Fibroblast of lung (primary cell): Measurements from ENCODE around the gene PYCARD. TPM values are rescaled to one million over a fixed set of nuclear protein-coding genes. Genes with fewer than 3 reads are reported as not detected.

ENCODE experiments used
- DNase-seq, 2 donors: peaks; one replicate each; pipeline versions ENCODE4 v3.0.0 to v3.0.0-alpha.2; 2010; ENCODE audit warnings: low read depth in 2 of 2
- H2AFZ ChIP-seq: 2 replicates; pipeline ENCODE4 v1.5.1; 2012; ENCODE audit warnings: low read length, control low read depth, inconsistent platforms
- H3K27ac ChIP-seq: 2 replicates; pipeline ENCODE4 v1.5.1; 2011; ENCODE audit warnings: low read length, control low read depth; ENCODE audit not compliant: insufficient read depth
- H3K27me3 ChIP-seq: 2 replicates; pipeline ENCODE4 v1.5.1; 2011; ENCODE audit warnings: mild to moderate bottlenecking, low read length; ENCODE audit not compliant: control insufficient read depth, insufficient read depth
- H3K36me3 ChIP-seq: 2 replicates; pipeline ENCODE4 v1.5.1; 2011; ENCODE audit warnings: low read length; ENCODE audit not compliant: control insufficient read depth, insufficient read depth
- H3K4me1 ChIP-seq: 2 replicates; pipeline ENCODE4 v1.5.1; 2011; ENCODE audit warnings: low read length; ENCODE audit not compliant: control insufficient read depth, insufficient read depth; ENCODE audit errors: extremely low read depth
- H3K4me2 ChIP-seq: 2 replicates; pipeline ENCODE4 v1.5.1; 2011; ENCODE audit warnings: low read length, control low read depth; ENCODE audit not compliant: insufficient read depth; ENCODE audit errors: extremely low read depth
- H3K4me3 ChIP-seq, 4 experiments: fragments of 200-600 bp in 1 of 4; sonication (generic) in 1 of 4; replicated peaks in 1 of 4; 2 replicates each; pipeline ENCODE4 v1.5.1; 2011 to 2016; ENCODE audit warnings: low read length in 4 of 4, low read depth in 3 of 4, mild to moderate bottlenecking in 3 of 4, control low read depth in 2 of 4, inconsistent platforms in 1 of 4, mixed read lengths in 1 of 4; ENCODE audit not compliant: insufficient read depth in 1 of 4; ENCODE audit errors: control extremely low read depth in 1 of 4
- H3K79me2 ChIP-seq: 2 replicates; pipeline ENCODE4 v1.5.1; 2012; ENCODE audit warnings: mild to moderate bottlenecking, low read length, inconsistent platforms; ENCODE audit not compliant: control insufficient read depth, insufficient read depth
- H3K9ac ChIP-seq: 2 replicates; pipeline ENCODE4 v1.5.1; 2011; ENCODE audit warnings: mild to moderate bottlenecking, low read length, control low read depth; ENCODE audit not compliant: insufficient read depth
- H3K9me3 ChIP-seq: 2 replicates; pipeline ENCODE4 v1.5.1; 2012; ENCODE audit warnings: low read depth, low read length; ENCODE audit not compliant: control insufficient read depth, insufficient read depth
- H4K20me1 ChIP-seq: 2 replicates; pipeline ENCODE4 v1.5.1; 2011; ENCODE audit warnings: low read length; ENCODE audit not compliant: control insufficient read depth, insufficient read depth; ENCODE audit errors: extremely low read depth
- EZH2 ChIP-seq: IDR thresholded peaks from 2 replicates; pipeline ENCODE4 v1.5.1; 2012; ENCODE audit warnings: low read length, control low read depth, mild to moderate bottlenecking; ENCODE audit errors: missing control alignments
- polyA plus RNA-seq, 2 donors: library from polyadenylated mRNA; depleted of rRNA in 1 of 2; stranded (reverse) in 1 of 2; unstranded in 1 of 2; fragments of >200 nt; gene quantifications; 2 replicates each; pipeline ENCODE4 v1.2.1, GENCODE V29; 2011 to 2012; ENCODE audit warnings: missing spikeins in 1 of 2
- total RNA-seq: library from RNA; depleted of rRNA; stranded (reverse); fragments of >200 nt; gene quantifications from 2 replicates; pipeline ENCODE4 v1.2.1, GENCODE V29; 2014
- TF ChIP-seq, protein P1 (sequence below), 2 donors: IDR thresholded peaks in 1 of 2; conservative IDR thresholded peaks in 1 of 2; 1 replicate in 1 of 2; 2 replicates in 1 of 2; pipeline ENCODE4 v1.5.1; 2011 to 2012; ENCODE audit warnings: low read length in 2 of 2, control low read depth in 1 of 2, inconsistent platforms in 1 of 2, low read depth in 1 of 2, mild to moderate bottlenecking in 1 of 2

The PYCARD gene
- total and polyA plus RNA-seq, 2 donors (not counting 1 experiment from before 2014, with no cell fraction given): 18.4 to 103 TPM

DNA sequence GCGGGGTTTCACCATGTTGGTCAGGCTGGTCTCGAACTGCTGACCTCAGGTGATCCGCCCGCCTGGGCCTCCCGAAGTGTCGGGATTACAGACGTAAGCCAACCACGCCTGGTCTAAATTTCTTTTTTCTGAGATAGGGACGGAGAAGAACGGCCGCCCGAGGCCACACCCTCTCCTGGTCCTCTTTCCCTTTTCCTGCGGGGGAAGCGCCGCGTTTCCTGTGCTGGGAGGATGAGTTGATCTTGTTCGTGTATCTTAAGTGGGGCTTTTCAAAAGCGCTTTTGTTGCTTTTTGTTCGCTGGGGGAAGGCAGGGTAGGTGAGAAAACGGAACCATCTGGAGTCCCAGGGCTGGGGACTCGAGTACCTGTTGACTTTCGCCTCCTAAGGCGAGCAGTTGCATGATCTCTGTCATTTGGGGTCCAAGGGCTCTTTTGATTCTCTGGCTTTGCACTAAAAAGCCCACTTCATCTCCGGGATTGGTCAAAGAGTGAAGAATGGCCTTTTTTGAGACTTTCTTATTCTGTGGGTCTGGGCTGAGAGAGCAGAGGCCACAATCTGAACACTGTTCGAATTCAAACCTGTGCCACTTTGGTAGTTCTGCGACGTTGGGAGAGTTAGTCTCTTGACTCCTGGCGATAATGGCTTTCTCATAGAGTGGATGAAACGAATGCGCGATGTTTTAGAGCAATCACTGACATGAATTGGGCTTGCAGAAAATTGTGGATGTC, 21.3 kb downstream of the PYCARD start:
- Histone ChIP-seq H3K4me2 (peak overlapping the region; percentile 87), H4K20me1 (peaks cover 6% of the 10 kb centered on the region), H3K9me3 (no peaks in the 10 kb centered on the region), H2AFZ (no peak overlapping the region), H3K79me2 (peaks cover 61% of the 10 kb centered on the region), H3K9ac (peak overlapping the region; percentile 98), H3K27ac (peak overlapping the region; percentile 99), H3K27me3 (no peaks in the 10 kb centered on the region), H3K4me1 (peaks cover 10% of the 10 kb centered on the region), H3K36me3 (peaks cover 25% of the 10 kb centered on the region), H3K4me3 (peak overlapping the region; percentile 75 to 99 (median 95))
- DNase-seq: peak; percentile 29 to 37
- TF ChIP-seq EZH2: no peak
- TF ChIP-seq, protein P1, sequence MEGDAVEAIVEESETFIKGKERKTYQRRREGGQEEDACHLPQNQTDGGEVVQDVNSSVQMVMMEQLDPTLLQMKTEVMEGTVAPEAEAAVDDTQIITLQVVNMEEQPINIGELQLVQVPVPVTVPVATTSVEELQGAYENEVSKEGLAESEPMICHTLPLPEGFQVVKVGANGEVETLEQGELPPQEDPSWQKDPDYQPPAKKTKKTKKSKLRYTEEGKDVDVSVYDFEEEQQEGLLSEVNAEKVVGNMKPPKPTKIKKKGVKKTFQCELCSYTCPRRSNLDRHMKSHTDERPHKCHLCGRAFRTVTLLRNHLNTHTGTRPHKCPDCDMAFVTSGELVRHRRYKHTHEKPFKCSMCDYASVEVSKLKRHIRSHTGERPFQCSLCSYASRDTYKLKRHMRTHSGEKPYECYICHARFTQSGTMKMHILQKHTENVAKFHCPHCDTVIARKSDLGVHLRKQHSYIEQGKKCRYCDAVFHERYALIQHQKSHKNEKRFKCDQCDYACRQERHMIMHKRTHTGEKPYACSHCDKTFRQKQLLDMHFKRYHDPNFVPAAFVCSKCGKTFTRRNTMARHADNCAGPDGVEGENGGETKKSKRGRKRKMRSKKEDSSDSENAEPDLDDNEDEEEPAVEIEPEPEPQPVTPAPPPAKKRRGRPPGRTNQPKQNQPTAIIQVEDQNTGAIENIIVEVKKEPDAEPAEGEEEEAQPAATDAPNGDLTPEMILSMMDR (conservative IDR thresholded peaks at IDR 0.05 in 1 of 2, IDR thresholded peaks at IDR 0.05 in 1 of 2; ENCODE audit: low read depth in 1 of 2, low read length in 2 of 2): no peak

GRCh38 chr16:31179747-31180459, 22.7 kb downstream of the PYCARD start, which contains the start of gene FUS:
FUS (plus strand) TSS chr16:31180139; CDS start chr16:31180215, 76 bp downstream.
- Histone ChIP-seq H3K27me3 (no peaks in the 10 kb centered on the region), H4K20me1 (peaks cover 6% of the 10 kb centered on the region), H3K4me1 (peaks cover 7% of the 10 kb centered on the region), H2AFZ (peak within 1 kb of the TSS; percentile 99), H3K9me3 (no peaks in the 10 kb centered on the region), H3K36me3 (peaks cover 13% of the 10 kb centered on the region), H3K4me3 (peak within 1 kb of the TSS; percentile 75 to 99 (median 95)), H3K4me2 (peak within 1 kb of the TSS; percentile 92), H3K27ac (peak within 1 kb of the TSS; percentile 99), H3K9ac (peak within 1 kb of the TSS; percentile 98), H3K79me2 (peaks cover 48% of the 10 kb centered on the region)
- TF ChIP-seq, protein P1 (conservative IDR thresholded peaks at IDR 0.05 in 1 of 2, IDR thresholded peaks at IDR 0.05 in 1 of 2; ENCODE audit: low read depth in 1 of 2, low read length in 2 of 2): no peak
- no peak for TF ChIP-seq EZH2
- DNase-seq: peak; percentile 72 to 91

DNA sequence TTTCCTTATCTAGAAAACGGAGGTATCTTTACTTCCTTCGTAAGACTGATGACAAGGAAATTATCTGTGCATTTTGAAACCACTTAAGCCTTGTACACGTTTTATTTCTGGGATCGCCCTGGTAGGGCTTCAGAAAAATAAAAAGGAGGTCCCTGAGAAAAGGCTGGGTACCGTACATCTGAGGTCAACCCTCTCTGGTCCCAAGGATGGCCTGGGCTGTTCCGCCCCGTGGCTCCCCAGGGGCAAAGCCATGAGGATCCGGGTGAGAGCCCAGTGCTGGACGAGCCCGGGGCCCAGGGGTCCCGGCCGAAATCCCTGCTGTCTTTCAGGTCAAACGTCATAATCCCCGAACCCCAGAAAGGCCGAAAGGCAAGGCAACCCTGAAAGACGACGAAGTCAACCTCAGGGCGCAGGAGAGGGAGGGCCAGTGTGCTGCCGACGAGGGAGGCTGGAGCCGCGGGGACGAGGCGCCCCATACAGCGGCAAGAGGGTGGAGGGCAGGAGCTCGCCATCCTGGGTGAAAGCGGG, 23.3 kb downstream of the PYCARD start:
- H3K79me2 ChIP-seq: peaks cover 42% of the 10 kb centered on the region
- H3K9ac ChIP-seq: peak overlapping the region; percentile 98
- H3K27me3 ChIP-seq: no peaks in the 10 kb centered on the region
- TF ChIP-seq EZH2: no peak
- TF ChIP-seq, protein P1 (conservative IDR thresholded peaks at IDR 0.05 in 1 of 2, IDR thresholded peaks at IDR 0.05 in 1 of 2; ENCODE audit: low read depth in 1 of 2, low read length in 2 of 2): no peak
- no peaks in the 10 kb centered on the region for H3K9me3 ChIP-seq
- peaks cover 10% of the 10 kb centered on the region for H3K36me3 ChIP-seq
- H3K27ac ChIP-seq: peak overlapping the region; percentile 99
- H3K4me3 ChIP-seq: peak overlapping the region; percentile 74 to 99 (median 84)
- peaks cover 6% of the 10 kb centered on the region for H4K20me1 ChIP-seq
- peak overlapping the region; percentile 87 for H2AFZ ChIP-seq
- peak overlapping the region; percentile 92 for H3K4me2 ChIP-seq
- H3K4me1 ChIP-seq: peaks cover 7% of the 10 kb centered on the region
- no peak for DNase-seq
